Brain microvascular endothelial cell (primary cell): Measurements from ENCODE around the gene KIF15.
"Not testable (repeated sequence)": the region's sequence is repeated elsewhere in the genome, so short reads cannot be mapped to it uniquely, and the experiment has no call there.

ENCODE experiments used
- DNase-seq: peaks from one replicate; pipeline ENCODE4 v3.0.0-alpha.2; 2020
- H3K27ac ChIP-seq: fragments of 250-450 bp; sonication (Bioruptor Pico); 2 replicates; pipeline ENCODE4 v1.5.1; 2020; ENCODE audit warnings: mild to moderate bottlenecking, moderate library complexity
- H3K27me3 ChIP-seq: fragments of 250-450 bp; sonication (Bioruptor Pico); replicated peaks from 2 replicates; pipeline ENCODE4 v1.5.1; 2020; ENCODE audit warnings: mild to moderate bottlenecking
- H3K36me3 ChIP-seq: fragments of 250-450 bp; sonication (Bioruptor Pico); replicated peaks from 2 replicates; pipeline ENCODE4 v1.5.1; 2020; ENCODE audit warnings: mild to moderate bottlenecking
- H3K4me3 ChIP-seq: 2 replicates; pipeline ENCODE4 v1.5.1; 2011; ENCODE audit warnings: low read depth, mild to moderate bottlenecking, control low read depth, low read length, moderate library complexity
- CTCF ChIP-seq: IDR thresholded peaks from 2 replicates; pipeline ENCODE4 v1.5.1; 2011; ENCODE audit warnings: low read depth, mild to moderate bottlenecking, moderate library complexity, low read length, control low read depth, inconsistent platforms; ENCODE audit errors: missing control alignments
- in situ Hi-C: cut with HindIII; loops from 2 replicates; pipeline ENCODE4 v1.10.0; 2017; ENCODE audit warnings: low sequenced_read_pairs, low pct_ligation_motif_present

Gene KIF15

GRCh38 chr3:44848634-44849033, 87.0 kb downstream of the KIF15 start:
- H3K36me3 ChIP-seq: no peaks in the 10 kb centered on the region
- H3K27ac ChIP-seq: no peak overlapping the region
- no peak for TF ChIP-seq CTCF
- H3K27me3 ChIP-seq: no peaks in the 10 kb centered on the region
- DNase-seq: no peak
- in situ Hi-C loops: no loop called here
- no peak overlapping the region for H3K4me3 ChIP-seq

GRCh38 chr3:44856663-44857062, 95.1 kb downstream of the KIF15 start:
- H3K36me3 ChIP-seq, H3K4me3 ChIP-seq, H3K27me3 ChIP-seq, in situ Hi-C loops, H3K27ac ChIP-seq, DNase-seq: not testable (repeated sequence)

DNA sequence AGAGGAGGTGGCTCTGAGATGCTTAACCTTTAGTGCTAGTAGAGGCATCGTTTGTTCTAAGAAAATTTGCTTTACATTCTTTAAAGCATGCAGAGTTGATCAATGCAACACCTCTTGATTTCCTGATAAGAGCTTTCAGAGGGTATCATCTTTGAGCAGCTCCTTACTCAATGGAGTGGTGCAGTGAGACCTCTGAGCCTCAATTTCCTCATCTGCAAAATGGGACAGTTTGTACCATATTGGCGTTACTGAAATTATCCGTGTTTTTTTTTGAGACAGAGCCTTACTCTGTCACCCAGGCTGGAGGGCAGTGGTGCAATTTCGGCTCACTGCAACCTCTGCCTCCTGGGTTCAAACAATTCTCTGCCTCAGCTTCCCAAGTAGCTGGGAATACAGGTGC, 98.5 kb downstream of the KIF15 start:
- Histone ChIP-seq H3K4me3 (no peak overlapping the region), H3K27ac (no peak overlapping the region), H3K27me3 (no peaks in the 10 kb centered on the region), H3K36me3 (no peaks in the 10 kb centered on the region)
- DNase-seq: no peak
- no peak for TF ChIP-seq CTCF
- in situ Hi-C loops: no loop called here

GRCh38 chr3:44861412-44862225, 100.0 kb downstream of the KIF15 start, which contains the start of gene TMEM42:
TSS of gene TMEM42 (plus strand) at chr3:44861912. CDS start at chr3:44861925, 13 bp downstream.
- peak within 1 kb of the TSS; percentile 87 for H3K27ac ChIP-seq
- H3K4me3 ChIP-seq: peak within 1 kb of the TSS; percentile 66
- in situ Hi-C loops: no loop called here
- peak; percentile 79 for DNase-seq
- TF ChIP-seq CTCF: peak; percentile 57
- H3K27me3 ChIP-seq: no peaks in the 10 kb centered on the region
- H3K36me3 ChIP-seq: no peaks in the 10 kb centered on the region

DNA sequence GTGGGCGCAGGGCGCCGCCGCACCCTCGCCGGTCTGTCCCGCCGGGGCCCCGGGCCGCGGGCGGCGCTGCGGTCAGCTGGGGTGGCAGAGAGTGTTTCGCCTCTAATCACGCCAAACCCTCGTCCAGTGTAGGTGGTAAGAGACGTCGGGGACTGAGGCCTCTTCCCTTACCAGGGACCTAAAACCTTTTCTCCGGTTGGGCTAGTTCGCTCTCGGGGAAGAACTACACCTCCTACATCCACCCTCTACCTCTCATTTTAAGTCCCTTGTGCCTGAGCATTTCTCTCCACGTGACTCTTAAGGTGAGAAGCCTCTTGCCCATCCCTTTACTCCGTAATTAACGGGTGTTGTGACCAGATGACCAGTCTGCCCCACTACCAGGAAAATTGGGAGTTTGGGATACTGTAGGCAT, 100.6 kb downstream of the KIF15 start:
- TF ChIP-seq CTCF: no peak
- H3K27ac ChIP-seq: peak overlapping the region; percentile 87
- DNase-seq: peak; percentile 7
- in situ Hi-C loops: no loop called here
- no peaks in the 10 kb centered on the region for H3K27me3 ChIP-seq
- H3K36me3 ChIP-seq: no peaks in the 10 kb centered on the region
- peak overlapping the region; percentile 66 for H3K4me3 ChIP-seq

DNA sequence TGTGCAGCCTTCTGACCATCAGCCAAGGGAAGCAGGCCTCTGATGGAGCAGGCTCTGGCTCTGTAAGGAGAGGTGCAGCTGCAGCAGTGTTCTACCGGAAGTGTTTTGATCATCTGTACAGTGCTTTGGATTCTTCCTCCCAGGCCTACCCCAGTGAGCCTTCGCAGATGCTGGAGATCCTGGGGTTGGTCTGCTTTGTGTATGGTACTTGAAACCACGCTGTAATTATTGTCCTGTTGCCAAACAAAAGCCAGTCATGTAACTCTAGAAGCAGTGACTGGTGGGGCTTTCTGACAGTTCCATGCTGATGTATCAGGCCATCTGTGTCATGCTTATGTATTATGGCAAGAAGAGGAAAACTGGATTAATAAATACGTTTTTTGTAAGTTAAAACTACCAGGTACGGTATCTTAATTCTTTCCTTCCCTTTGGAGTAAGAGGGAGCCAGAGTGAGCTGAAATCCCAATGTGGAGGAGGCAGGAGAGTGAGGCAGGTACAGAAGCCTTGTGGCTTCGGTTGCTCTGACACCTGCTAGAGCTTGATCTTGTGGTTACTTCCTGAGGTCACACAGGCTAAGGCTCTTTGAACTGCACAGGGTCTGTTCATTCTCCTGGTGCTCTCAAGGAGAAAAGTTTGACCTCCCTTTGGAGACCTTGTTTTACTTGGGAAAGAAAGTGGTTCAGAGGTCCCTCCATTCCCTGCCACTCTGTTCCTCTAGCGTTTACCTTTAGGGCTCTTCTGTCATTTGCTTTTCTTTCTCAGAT, 103.9 kb downstream of the KIF15 start:
- TF ChIP-seq CTCF: no peak
- H3K4me3 ChIP-seq: no peak overlapping the region
- no peaks in the 10 kb centered on the region for H3K27me3 ChIP-seq
- in situ Hi-C loops: no loop called here
- DNase-seq: no peak
- no peaks in the 10 kb centered on the region for H3K36me3 ChIP-seq
- no peak overlapping the region for H3K27ac ChIP-seq
